ENCODE data around the gene NAPB. TPM values are rescaled to one million over a fixed set of nuclear protein-coding genes. Genes with fewer than 3 reads are reported as not detected.
"Not testable (repeated sequence)": the region's sequence is repeated elsewhere in the genome, so short reads cannot be mapped to it uniquely, and the experiment has no call there.

The NAPB gene
- polyA plus RNA-seq, 6 donors from 2014 or later, result 4.1 to 8.3 (median 6.3) TPM

- ATAC-seq (ENCODE audit: low read depth in 2 of 2), result peak; percentile 37 to 38
These were observed 70.1 kb downstream of the NAPB start for GRCh38 chr20:23350904-23351838.

GRCh38 chr20:23350196-23350903, 70.9 kb downstream of the NAPB start, which contains the start of gene NXT1:
TSS of gene NXT1 (plus strand) at chr20:23350791. CDS start at chr20:23354042, 3,251 bp downstream.
- peak; percentile 98 for DNase-seq
- Mint-ChIP-seq H3K4me1 (peaks cover 18 to 39% (median 31%) of the 10 kb centered on the region in 3 donors), H3K27ac (peak within 1 kb of the TSS; percentile 100), H3K9me3 (no peaks in the 10 kb centered on the region), H3K27me3 (no peaks in the 10 kb centered on the region), H3K4me3 (peak within 1 kb of the TSS; percentile 90 to 100 (median 99)), H3K36me3 (no peaks in the 10 kb centered on the region)
- peak; percentile 78 to 79 for ATAC-seq (ENCODE audit: low read depth in 2 of 2)

More at GRCh38 chr20:23350904-23351838, 70.1 kb downstream of the NAPB start:
- Mint-ChIP-seq H3K36me3 (no peaks in the 10 kb centered on the region), H3K4me3 (peak overlapping the region; percentile 90 to 100 (median 99)), H3K27ac (peak overlapping the region; percentile 96 to 100 (median 100)), H3K9me3 (no peaks in the 10 kb centered on the region), H3K4me1 (peaks cover 18 to 39% (median 37%) of the 10 kb centered on the region in 3 donors), H3K27me3 (no peaks in the 10 kb centered on the region)
- peak; percentile 67 for DNase-seq

- peak; percentile 48 to 55 for ATAC-seq (ENCODE audit: low read depth in 2 of 2)
- Mint-ChIP-seq H3K27me3 (no peaks in the 10 kb centered on the region), H3K27ac (peak overlapping the region; percentile 100), H3K4me1 (peaks cover 18 to 37% (median 27%) of the 10 kb centered on the region in 3 donors), H3K36me3 (no peaks in the 10 kb centered on the region), H3K9me3 (no peaks in the 10 kb centered on the region), H3K4me3 (peak overlapping the region; percentile 90 to 100 (median 99))
- DNase-seq, result no peak
These were observed 71.7 kb downstream of the NAPB start for GRCh38 chr20:23349338-23350195.

- H3K36me3 Mint-ChIP-seq; ATAC-seq (ENCODE audit: low read depth in 2 of 2); DNase-seq; H3K27me3 Mint-ChIP-seq; H3K9me3 Mint-ChIP-seq: not testable (repeated sequence)
- H3K4me1 Mint-ChIP-seq, result peaks cover 18 to 31% (median 27%) of the 10 kb centered on the region in 3 donors
- H3K27ac Mint-ChIP-seq, result peak overlapping the region in 5 of 6 donors; percentile 63 to 100 (median 88)
- H3K4me3 Mint-ChIP-seq, result peak overlapping the region in 2 of 8 donors; percentile 44 to 90
These were observed 72.8 kb downstream of the NAPB start for GRCh38 chr20:23348510-23348909.

- Mint-ChIP-seq H3K9me3 (no peaks in the 10 kb centered on the region), H3K27ac (peak overlapping the region in 2 of 6 donors; percentile 41 to 100), H3K27me3 (no peaks in the 10 kb centered on the region), H3K36me3 (no peaks in the 10 kb centered on the region), H3K4me3 (peak overlapping the region in 4 of 8 donors; percentile 4 to 74 (median 44)), H3K4me1 (peaks cover 16 to 23% (median 23%) of the 10 kb centered on the region in 3 donors)
- no peak for DNase-seq
- ATAC-seq (ENCODE audit: low read depth in 2 of 2), result no peak
These were observed 73.5 kb downstream of the NAPB start for GRCh38 chr20:23347791-23348190.

GRCh38 chr20:23346002-23346401, 75.3 kb downstream of the NAPB start:
- DNase-seq, result no peak
- Mint-ChIP-seq H3K27ac (no peak overlapping the region), H3K4me1 (peaks cover 9 to 14% (median 10%) of the 10 kb centered on the region in 3 donors), H3K27me3 (no peaks in the 10 kb centered on the region), H3K9me3 (no peaks in the 10 kb centered on the region), H3K36me3 (no peaks in the 10 kb centered on the region), H3K4me3 (peak overlapping the region in 1 of 8 donors; percentile 28)
- ATAC-seq (ENCODE audit: low read depth in 2 of 2), result no peak

GRCh38 chr20:23344336-23344735, 77.0 kb downstream of the NAPB start:
- DNase-seq (no peak), ATAC-seq (ENCODE audit: low read depth in 2 of 2) (no peak)
- Mint-ChIP-seq H3K36me3 (no peaks in the 10 kb centered on the region), H3K4me3 (no peak overlapping the region), H3K27ac (peak overlapping the region in 1 of 6 donors; percentile 65), H3K4me1 (peaks cover 2 to 3% (median 3%) of the 10 kb centered on the region in 3 donors), H3K27me3 (no peaks in the 10 kb centered on the region), H3K9me3 (no peaks in the 10 kb centered on the region)

- no peak for ATAC-seq (ENCODE audit: low read depth in 2 of 2)
- no peaks in the 10 kb centered on the region for H3K36me3 Mint-ChIP-seq
- H3K4me3 Mint-ChIP-seq, result no peak overlapping the region
- peak overlapping the region in 2 of 6 donors; percentile 37 to 44 for H3K27ac Mint-ChIP-seq
- H3K9me3 Mint-ChIP-seq, result no peaks in the 10 kb centered on the region
- DNase-seq, result no peak
- H3K27me3 Mint-ChIP-seq, result no peaks in the 10 kb centered on the region
- H3K4me1 Mint-ChIP-seq, result no peaks in the 10 kb centered on the region
These were observed 77.7 kb downstream of the NAPB start for GRCh38 chr20:23343590-23343989.

- no peaks in the 10 kb centered on the region for H3K27me3 Mint-ChIP-seq
- H3K4me3 Mint-ChIP-seq, result no peak overlapping the region
- no peak overlapping the region for H3K27ac Mint-ChIP-seq
- no peak for DNase-seq
- ATAC-seq (ENCODE audit: low read depth in 2 of 2), result no peak
- no peaks in the 10 kb centered on the region for H3K36me3 Mint-ChIP-seq
- no peaks in the 10 kb centered on the region for H3K9me3 Mint-ChIP-seq
- H3K4me1 Mint-ChIP-seq, result no peaks in the 10 kb centered on the region
These were observed 80.2 kb downstream of the NAPB start for GRCh38 chr20:23341073-23341472.

GRCh38 chr20:23340524-23340923, 80.8 kb downstream of the NAPB start:
- H3K27me3 Mint-ChIP-seq, result no peaks in the 10 kb centered on the region
- ATAC-seq (ENCODE audit: low read depth in 2 of 2), result no peak
- no peak for DNase-seq
- no peaks in the 10 kb centered on the region for H3K9me3 Mint-ChIP-seq
- H3K27ac Mint-ChIP-seq, result peak overlapping the region in 1 of 6 donors; percentile 82
- no peak overlapping the region for H3K4me3 Mint-ChIP-seq
- H3K36me3 Mint-ChIP-seq, result no peaks in the 10 kb centered on the region
- no peaks in the 10 kb centered on the region for H3K4me1 Mint-ChIP-seq

GRCh38 chr20:23339986-23340385, 81.3 kb downstream of the NAPB start:
- no peaks in the 10 kb centered on the region for H3K9me3 Mint-ChIP-seq
- H3K4me1 Mint-ChIP-seq, result peaks cover 0 to under 1% (median 0%) of the 10 kb centered on the region in 3 donors
- H3K27ac Mint-ChIP-seq, result no peak overlapping the region
- no peaks in the 10 kb centered on the region for H3K36me3 Mint-ChIP-seq
- no peak overlapping the region for H3K4me3 Mint-ChIP-seq
- no peaks in the 10 kb centered on the region for H3K27me3 Mint-ChIP-seq
- no peak for ATAC-seq (ENCODE audit: low read depth in 2 of 2)
- no peak for DNase-seq

- peaks cover 2 to 12% (median 11%) of the 10 kb centered on the region in 3 donors for H3K4me1 Mint-ChIP-seq
- H3K27ac Mint-ChIP-seq, result peak overlapping the region in 2 of 6 donors; percentile 61 to 63
- ATAC-seq (ENCODE audit: low read depth in 2 of 2), result no peak
- no peaks in the 10 kb centered on the region for H3K36me3 Mint-ChIP-seq
- H3K27me3 Mint-ChIP-seq, result no peaks in the 10 kb centered on the region
- H3K4me3 Mint-ChIP-seq, result peak overlapping the region in 1 of 8 donors; percentile 29
- DNase-seq, result no peak
- peaks cover 0 to 2% (median 0%) of the 10 kb centered on the region in 7 donors for H3K9me3 Mint-ChIP-seq
These were observed 84.0 kb downstream of the NAPB start for GRCh38 chr20:23337312-23337711.
